ENCODE measurements around the gene GDPD3. TPM values are rescaled to one million over a fixed set of nuclear protein-coding genes. Genes with fewer than 3 reads are reported as not detected.

The GDPD3 gene
- total and polyA plus RNA-seq, 2 of the 13 experiments (the other 11 are each of a cell fraction or from before 2014, with no cell fraction given): 18.7 to 20.6 TPM

DNA sequence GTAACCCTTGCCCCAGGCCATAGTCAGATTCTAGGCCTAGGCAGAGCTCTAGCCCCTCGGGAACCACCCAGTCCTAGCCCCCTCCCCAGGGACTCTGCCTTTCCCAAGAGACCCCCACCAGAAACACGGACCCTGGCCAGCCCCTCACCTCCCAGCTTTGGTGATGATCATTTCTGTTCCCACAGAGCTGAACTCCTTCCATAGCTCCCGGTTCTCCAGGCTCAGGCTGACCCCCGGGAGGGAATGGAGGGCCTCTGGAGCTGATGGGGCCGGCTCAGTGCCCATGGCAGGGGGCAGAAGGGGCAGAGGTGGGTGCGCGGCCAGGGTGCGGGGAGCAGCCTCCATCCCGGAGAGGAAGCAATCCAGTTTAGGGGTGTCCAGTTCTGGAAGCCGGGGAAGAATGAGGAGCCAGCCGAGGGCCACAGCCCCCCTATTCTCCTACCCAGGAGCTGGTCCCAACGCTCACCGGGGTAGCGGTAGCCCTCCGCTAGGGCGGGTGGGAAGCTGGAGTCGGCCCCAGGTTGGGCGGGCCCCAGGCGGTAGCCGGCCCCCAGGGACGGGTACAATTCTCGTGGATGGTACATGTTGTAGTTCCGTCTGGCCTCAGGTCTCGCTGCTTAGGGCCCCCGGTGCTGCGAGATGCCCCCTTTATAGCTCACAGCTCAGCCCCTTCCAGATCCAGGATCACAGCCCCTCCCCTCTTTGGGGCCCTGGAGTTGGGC is 22.6 kb downstream of the GDPD3 start (continued):
- TF ChIP-seq, protein P1, sequence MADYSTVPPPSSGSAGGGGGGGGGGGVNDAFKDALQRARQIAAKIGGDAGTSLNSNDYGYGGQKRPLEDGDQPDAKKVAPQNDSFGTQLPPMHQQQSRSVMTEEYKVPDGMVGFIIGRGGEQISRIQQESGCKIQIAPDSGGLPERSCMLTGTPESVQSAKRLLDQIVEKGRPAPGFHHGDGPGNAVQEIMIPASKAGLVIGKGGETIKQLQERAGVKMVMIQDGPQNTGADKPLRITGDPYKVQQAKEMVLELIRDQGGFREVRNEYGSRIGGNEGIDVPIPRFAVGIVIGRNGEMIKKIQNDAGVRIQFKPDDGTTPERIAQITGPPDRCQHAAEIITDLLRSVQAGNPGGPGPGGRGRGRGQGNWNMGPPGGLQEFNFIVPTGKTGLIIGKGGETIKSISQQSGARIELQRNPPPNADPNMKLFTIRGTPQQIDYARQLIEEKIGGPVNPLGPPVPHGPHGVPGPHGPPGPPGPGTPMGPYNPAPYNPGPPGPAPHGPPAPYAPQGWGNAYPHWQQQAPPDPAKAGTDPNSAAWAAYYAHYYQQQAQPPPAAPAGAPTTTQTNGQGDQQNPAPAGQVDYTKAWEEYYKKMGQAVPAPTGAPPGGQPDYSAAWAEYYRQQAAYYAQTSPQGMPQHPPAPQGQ (CRISPR knock-in tag; IDR thresholded peaks at IDR 0.05; ENCODE audit: borderline replicate concordance): no peak
- TF ChIP-seq ELF4 (CRISPR knock-in tag; IDR thresholded peaks at IDR 0.05; ENCODE audit: borderline replicate concordance) (0 out of 2 replicates have a peak, but pooled peaks have one; percentile 38), IKZF1 (IDR thresholded peaks at IDR 0.05) (no peak), HMGA1 (CRISPR knock-in tag; conservative IDR thresholded peaks at IDR 0.05) (no peak), CAMTA2 (CRISPR knock-in tag; IDR thresholded peaks at IDR 0.05; ENCODE audit: borderline replicate concordance) (peak; percentile 63; the same call in 1 of the 2 replicates), ZNF816 (CRISPR knock-in tag; IDR thresholded peaks at IDR 0.05; ENCODE audit: borderline replicate concordance) (no peak), ISL2 (CRISPR knock-in tag; IDR thresholded peaks at IDR 0.05) (no peak), ZSCAN25 (CRISPR knock-in tag; IDR thresholded peaks at IDR 0.05) (no peak), ZNF33A (CRISPR knock-in tag; IDR thresholded peaks at IDR 0.05; ENCODE audit: borderline replicate concordance) (no peak), RBM22 (optimal IDR thresholded peaks at IDR 0.05; ENCODE audit: low read length) (no peak), NFE2L1 (CRISPR knock-in tag; IDR thresholded peaks at IDR 0.05; ENCODE audit: borderline replicate concordance) (no peak), ZNF615 (CRISPR knock-in tag; IDR thresholded peaks at IDR 0.05; ENCODE audit: borderline replicate concordance) (no peak), NFIC (IDR thresholded peaks at IDR 0.05; ENCODE audit: low read length) (no peak), TCF7 (IDR thresholded peaks at IDR 0.05; ENCODE audit: low read depth) (no peak), TSC22D2 (CRISPR knock-in tag; IDR thresholded peaks at IDR 0.05; ENCODE audit: borderline replicate concordance) (no peak), HOXA3 (CRISPR knock-in tag; IDR thresholded peaks at IDR 0.05) (no peak), ZNF354B (CRISPR knock-in tag; IDR thresholded peaks at IDR 0.05) (no peak), ZNF143 (CRISPR knock-in tag; IDR thresholded peaks at IDR 0.05) (no peak), ZC3H4 (CRISPR knock-in tag; IDR thresholded peaks at IDR 0.05; ENCODE audit: borderline replicate concordance) (no peak), SIX4 (CRISPR knock-in tag; IDR thresholded peaks at IDR 0.05) (no peak)
- TF ChIP-seq, protein P2, sequence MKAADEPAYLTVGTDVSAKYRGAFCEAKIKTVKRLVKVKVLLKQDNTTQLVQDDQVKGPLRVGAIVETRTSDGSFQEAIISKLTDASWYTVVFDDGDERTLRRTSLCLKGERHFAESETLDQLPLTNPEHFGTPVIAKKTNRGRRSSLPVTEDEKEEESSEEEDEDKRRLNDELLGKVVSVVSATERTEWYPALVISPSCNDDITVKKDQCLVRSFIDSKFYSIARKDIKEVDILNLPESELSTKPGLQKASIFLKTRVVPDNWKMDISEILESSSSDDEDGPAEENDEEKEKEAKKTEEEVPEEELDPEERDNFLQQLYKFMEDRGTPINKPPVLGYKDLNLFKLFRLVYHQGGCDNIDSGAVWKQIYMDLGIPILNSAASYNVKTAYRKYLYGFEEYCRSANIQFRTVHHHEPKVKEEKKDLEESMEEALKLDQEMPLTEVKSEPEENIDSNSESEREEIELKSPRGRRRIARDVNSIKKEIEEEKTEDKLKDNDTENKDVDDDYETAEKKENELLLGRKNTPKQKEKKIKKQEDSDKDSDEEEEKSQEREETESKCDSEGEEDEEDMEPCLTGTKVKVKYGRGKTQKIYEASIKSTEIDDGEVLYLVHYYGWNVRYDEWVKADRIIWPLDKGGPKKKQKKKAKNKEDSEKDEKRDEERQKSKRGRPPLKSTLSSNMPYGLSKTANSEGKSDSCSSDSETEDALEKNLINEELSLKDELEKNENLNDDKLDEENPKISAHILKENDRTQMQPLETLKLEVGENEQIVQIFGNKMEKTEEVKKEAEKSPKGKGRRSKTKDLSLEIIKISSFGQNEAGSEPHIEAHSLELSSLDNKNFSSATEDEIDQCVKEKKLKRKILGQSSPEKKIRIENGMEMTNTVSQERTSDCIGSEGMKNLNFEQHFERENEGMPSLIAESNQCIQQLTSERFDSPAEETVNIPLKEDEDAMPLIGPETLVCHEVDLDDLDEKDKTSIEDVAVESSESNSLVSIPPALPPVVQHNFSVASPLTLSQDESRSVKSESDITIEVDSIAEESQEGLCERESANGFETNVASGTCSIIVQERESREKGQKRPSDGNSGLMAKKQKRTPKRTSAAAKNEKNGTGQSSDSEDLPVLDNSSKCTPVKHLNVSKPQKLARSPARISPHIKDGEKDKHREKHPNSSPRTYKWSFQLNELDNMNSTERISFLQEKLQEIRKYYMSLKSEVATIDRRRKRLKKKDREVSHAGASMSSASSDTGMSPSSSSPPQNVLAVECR (CRISPR knock-in tag; IDR thresholded peaks at IDR 0.05; ENCODE audit: borderline replicate concordance): 0 out of 2 replicates have a peak, but pooled peaks have one; percentile 19
- TF ChIP-seq, protein P3, sequence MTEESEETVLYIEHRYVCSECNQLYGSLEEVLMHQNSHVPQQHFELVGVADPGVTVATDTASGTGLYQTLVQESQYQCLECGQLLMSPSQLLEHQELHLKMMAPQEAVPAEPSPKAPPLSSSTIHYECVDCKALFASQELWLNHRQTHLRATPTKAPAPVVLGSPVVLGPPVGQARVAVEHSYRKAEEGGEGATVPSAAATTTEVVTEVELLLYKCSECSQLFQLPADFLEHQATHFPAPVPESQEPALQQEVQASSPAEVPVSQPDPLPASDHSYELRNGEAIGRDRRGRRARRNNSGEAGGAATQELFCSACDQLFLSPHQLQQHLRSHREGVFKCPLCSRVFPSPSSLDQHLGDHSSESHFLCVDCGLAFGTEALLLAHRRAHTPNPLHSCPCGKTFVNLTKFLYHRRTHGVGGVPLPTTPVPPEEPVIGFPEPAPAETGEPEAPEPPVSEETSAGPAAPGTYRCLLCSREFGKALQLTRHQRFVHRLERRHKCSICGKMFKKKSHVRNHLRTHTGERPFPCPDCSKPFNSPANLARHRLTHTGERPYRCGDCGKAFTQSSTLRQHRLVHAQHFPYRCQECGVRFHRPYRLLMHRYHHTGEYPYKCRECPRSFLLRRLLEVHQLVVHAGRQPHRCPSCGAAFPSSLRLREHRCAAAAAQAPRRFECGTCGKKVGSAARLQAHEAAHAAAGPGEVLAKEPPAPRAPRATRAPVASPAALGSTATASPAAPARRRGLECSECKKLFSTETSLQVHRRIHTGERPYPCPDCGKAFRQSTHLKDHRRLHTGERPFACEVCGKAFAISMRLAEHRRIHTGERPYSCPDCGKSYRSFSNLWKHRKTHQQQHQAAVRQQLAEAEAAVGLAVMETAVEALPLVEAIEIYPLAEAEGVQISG (CRISPR knock-in tag; IDR thresholded peaks at IDR 0.05): no peak

All from HepG2 (cell line).